Transverse colon (tissue), 3 donors: ENCODE data around the gene SMIM10L1.

Experiments used
- EP300 ChIP-seq: sonication (generic); formaldehyde crosslinking; IDR thresholded peaks from one replicate; pipeline ENCODE4 v1.6.1; 2017; ENCODE audit warnings: antibody characterized with exemption, low read depth
- POLR2A ChIP-seq: fragments of 450-650 bp; IDR thresholded peaks from one replicate; pipeline ENCODE4 v1.6.1; 2016; ENCODE audit warnings: antibody characterized with exemption, mild to moderate bottlenecking, moderate library complexity
- TF ChIP-seq, protein P1 (sequence below), 5 experiments: fragments of 200-600 bp in 3 of 5; fragments of 450-650 bp in 2 of 5; sonication (generic) in 3 of 5; IDR thresholded peaks; 1 replicate in 2 of 5; 2 replicates in 3 of 5; pipeline ENCODE4 v1.5.1; 2016 to 2017; ENCODE audit warnings: antibody characterized with exemption in 5 of 5, inconsistent platforms in 3 of 5, mild to moderate bottlenecking in 2 of 5, moderate library complexity in 1 of 5

DNA sequence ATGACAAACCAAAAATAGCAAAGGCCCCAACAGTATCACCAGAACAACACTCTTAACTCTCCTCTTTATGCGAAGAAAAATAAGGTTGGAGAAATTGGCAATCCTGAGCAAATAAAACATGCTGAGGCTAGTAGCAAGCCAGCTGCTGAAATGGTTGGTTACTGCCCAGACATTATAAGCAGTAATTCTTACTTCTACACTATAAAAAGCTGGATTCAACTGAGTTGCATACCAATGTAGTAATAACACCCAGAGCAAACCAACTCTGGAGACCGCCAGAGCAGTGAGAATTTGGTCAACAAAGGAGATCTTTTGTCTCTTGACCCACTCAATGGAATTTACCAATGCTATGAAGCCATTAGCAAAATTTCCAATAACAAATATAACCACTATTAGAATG lies 37.2 kb upstream of the SMIM10L1 start:
- TF ChIP-seq EP300: no peak
- TF ChIP-seq, protein P1, sequence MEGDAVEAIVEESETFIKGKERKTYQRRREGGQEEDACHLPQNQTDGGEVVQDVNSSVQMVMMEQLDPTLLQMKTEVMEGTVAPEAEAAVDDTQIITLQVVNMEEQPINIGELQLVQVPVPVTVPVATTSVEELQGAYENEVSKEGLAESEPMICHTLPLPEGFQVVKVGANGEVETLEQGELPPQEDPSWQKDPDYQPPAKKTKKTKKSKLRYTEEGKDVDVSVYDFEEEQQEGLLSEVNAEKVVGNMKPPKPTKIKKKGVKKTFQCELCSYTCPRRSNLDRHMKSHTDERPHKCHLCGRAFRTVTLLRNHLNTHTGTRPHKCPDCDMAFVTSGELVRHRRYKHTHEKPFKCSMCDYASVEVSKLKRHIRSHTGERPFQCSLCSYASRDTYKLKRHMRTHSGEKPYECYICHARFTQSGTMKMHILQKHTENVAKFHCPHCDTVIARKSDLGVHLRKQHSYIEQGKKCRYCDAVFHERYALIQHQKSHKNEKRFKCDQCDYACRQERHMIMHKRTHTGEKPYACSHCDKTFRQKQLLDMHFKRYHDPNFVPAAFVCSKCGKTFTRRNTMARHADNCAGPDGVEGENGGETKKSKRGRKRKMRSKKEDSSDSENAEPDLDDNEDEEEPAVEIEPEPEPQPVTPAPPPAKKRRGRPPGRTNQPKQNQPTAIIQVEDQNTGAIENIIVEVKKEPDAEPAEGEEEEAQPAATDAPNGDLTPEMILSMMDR (IDR thresholded peaks at IDR 0.05): no peak
- no peak for TF ChIP-seq POLR2A
